Measurements from ENCODE around the gene XPR1. TPM values are rescaled to one million over a fixed set of nuclear protein-coding genes. Genes with fewer than 3 reads are reported as not detected.

The XPR1 gene
- total and polyA plus RNA-seq, 2 donors (not counting 1 experiment from before 2014, with no cell fraction given), result 2.8 to 22.3 TPM

DNA sequence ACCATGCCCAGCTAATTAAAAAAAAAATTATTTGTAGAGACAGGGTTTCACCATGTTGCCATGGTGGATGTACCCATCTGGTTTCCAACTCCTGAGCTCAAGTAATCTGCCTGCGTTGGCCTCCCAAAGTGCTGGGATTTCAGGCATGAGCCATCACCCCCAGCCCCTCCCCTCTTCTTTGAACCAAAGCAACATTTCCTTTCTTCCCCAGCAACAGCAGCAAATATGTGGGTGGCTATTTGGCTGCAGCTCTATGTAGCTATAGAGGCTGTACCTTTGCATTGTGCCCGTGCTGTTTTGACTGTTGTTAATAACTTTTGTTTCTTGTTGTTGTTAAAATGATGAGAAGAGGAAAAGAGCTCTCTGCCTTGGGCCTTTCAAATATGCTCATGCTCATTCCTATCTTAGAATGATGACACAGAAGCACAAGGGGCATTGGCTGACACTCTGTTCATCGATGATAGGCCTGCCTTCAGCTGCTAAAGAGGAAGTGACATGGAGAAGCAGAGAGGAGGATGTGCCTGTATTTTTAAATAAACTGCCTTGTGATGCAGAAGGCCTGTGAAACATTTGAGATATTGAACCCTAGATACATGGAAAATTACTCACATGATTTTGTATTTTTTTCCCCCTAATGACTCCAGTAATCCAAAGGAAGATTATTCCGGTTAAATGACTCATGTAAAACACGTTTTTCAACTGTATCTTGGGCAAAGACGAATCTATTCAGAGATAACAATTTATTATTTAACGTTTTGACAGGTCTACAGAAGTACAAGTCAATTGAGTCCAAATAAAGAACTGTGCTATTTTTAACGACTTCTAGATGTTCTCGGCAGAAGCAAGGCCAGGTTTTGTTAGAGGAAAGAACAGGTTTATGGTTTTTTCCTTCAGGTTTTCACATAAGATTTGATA is 20.5 kb upstream of the XPR1 start:
- no peak overlapping the region for H3K4me3 ChIP-seq (ENCODE audit: control extremely low read depth in 1 of 5, extremely low read depth in 1 of 5, insufficient read depth in 1 of 5, low read depth in 2 of 5, low read length in 4 of 5)
- no peaks in the 10 kb centered on the region for H3K27me3 ChIP-seq (replicated peaks in 1 of 4; ENCODE audit: control extremely low read depth in 1 of 4, control insufficient read depth in 3 of 4, insufficient read depth in 4 of 4, low read length in 3 of 4)
- 80% methylated on average over 1 of the region's 9 CpGs for WGBS (ENCODE audit: insufficient coverage)
- H3K79me2 ChIP-seq (ENCODE audit: control insufficient read depth, insufficient read depth, low read length), result no peaks in the 10 kb centered on the region
- peak overlapping the region; percentile 1 for H3K27ac Mint-ChIP-seq
- H2AFZ ChIP-seq (ENCODE audit: insufficient read depth, low read depth, low read length, poor library complexity, severe bottlenecking), result peak overlapping the region; percentile 76
- CTCF ChIA-PET, result no interaction called here
- ATAC-seq (ENCODE audit: low read depth) (peak; percentile 41), DNase-seq (peak; percentile 29)
- no peak for TF ChIP-seq EZH2 (IDR thresholded peaks at IDR 0.05; ENCODE audit: borderline replicate concordance, insufficient read depth, low read depth, low read length, poor library complexity, severe bottlenecking)
- TF ChIP-seq, protein P1, sequence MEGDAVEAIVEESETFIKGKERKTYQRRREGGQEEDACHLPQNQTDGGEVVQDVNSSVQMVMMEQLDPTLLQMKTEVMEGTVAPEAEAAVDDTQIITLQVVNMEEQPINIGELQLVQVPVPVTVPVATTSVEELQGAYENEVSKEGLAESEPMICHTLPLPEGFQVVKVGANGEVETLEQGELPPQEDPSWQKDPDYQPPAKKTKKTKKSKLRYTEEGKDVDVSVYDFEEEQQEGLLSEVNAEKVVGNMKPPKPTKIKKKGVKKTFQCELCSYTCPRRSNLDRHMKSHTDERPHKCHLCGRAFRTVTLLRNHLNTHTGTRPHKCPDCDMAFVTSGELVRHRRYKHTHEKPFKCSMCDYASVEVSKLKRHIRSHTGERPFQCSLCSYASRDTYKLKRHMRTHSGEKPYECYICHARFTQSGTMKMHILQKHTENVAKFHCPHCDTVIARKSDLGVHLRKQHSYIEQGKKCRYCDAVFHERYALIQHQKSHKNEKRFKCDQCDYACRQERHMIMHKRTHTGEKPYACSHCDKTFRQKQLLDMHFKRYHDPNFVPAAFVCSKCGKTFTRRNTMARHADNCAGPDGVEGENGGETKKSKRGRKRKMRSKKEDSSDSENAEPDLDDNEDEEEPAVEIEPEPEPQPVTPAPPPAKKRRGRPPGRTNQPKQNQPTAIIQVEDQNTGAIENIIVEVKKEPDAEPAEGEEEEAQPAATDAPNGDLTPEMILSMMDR (IDR thresholded peaks at IDR 0.05), result no peak
- H3K4me3 Mint-ChIP-seq, result no peak overlapping the region
- H3K27ac ChIP-seq (ENCODE audit: low read length in 2 of 2), result peak overlapping the region in 1 of 2 donors; percentile 35
- intact Hi-C loops (cut with micrococcal nuclease), result no loop called here
- H3K9ac ChIP-seq (ENCODE audit: low read length), result peak overlapping the region; percentile 15
- H3K27me3 Mint-ChIP-seq, result no peaks in the 10 kb centered on the region
- H3K9me3 ChIP-seq (ENCODE audit: control extremely low read depth in 1 of 3, control insufficient read depth in 2 of 3, insufficient read depth in 1 of 3, low read length in 2 of 3), result no peaks in the 10 kb centered on the region
- POLR2A ChIA-PET, result no interaction called here
- no peak overlapping the region for H3K4me2 ChIP-seq (replicated peaks; ENCODE audit: low read depth, low read length, poor library complexity, severe bottlenecking)
- no peaks in the 10 kb centered on the region for H3K36me3 ChIP-seq (replicated peaks in 1 of 2; ENCODE audit: control extremely low read depth in 1 of 2, control insufficient read depth in 1 of 2, extremely low read depth in 1 of 2, insufficient read depth in 2 of 2, low read length in 1 of 2)
- H3K4me1 ChIP-seq (ENCODE audit: control insufficient read depth in 2 of 2, insufficient read depth in 2 of 2, low read length in 2 of 2), result peaks cover 0 to 6% of the 10 kb centered on the region in 2 donors
- H3K4me1 Mint-ChIP-seq, result peaks cover 9% of the 10 kb centered on the region
- H3K9me3 Mint-ChIP-seq (ENCODE audit: insufficient read depth), result no peaks in the 10 kb centered on the region
- no peaks in the 10 kb centered on the region for H4K20me1 ChIP-seq (ENCODE audit: control insufficient read depth, insufficient read depth, low read length, poor library complexity, severe bottlenecking)

DNA sequence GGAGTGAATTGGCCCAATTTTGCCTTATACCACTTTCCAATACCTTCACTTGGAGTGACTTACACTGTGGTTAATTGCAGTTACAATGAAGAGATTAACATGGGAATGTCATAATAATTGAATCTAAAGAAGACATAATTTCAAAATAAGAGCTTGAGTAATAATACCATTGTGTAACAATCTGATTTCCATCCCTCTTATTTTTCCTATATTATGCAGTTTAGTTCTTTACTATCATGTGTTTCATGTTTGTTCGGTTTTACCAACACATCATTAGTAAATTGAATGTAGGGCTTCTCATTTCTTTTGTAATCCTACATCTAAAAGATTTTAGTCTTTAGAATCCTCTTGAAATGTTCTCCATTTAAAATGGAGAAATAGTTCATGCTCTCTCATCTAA is 19.2 kb upstream of the XPR1 start:
- no peak overlapping the region for H3K4me3 Mint-ChIP-seq
- Histone ChIP-seq H4K20me1 (ENCODE audit: control insufficient read depth, insufficient read depth, low read length, poor library complexity, severe bottlenecking) (no peaks in the 10 kb centered on the region), H3K9me3 (ENCODE audit: control extremely low read depth in 1 of 3, control insufficient read depth in 2 of 3, insufficient read depth in 1 of 3, low read length in 2 of 3) (no peaks in the 10 kb centered on the region), H2AFZ (ENCODE audit: insufficient read depth, low read depth, low read length, poor library complexity, severe bottlenecking) (peak overlapping the region; percentile 76), H3K4me1 (ENCODE audit: control insufficient read depth in 2 of 2, insufficient read depth in 2 of 2, low read length in 2 of 2) (peaks cover 0 to 6% of the 10 kb centered on the region in 2 donors), H3K27ac (ENCODE audit: low read length in 2 of 2) (no peak overlapping the region), H3K36me3 (replicated peaks in 1 of 2; ENCODE audit: control extremely low read depth in 1 of 2, control insufficient read depth in 1 of 2, extremely low read depth in 1 of 2, insufficient read depth in 2 of 2, low read length in 1 of 2) (no peaks in the 10 kb centered on the region), H3K27me3 (replicated peaks in 1 of 4; ENCODE audit: control extremely low read depth in 1 of 4, control insufficient read depth in 3 of 4, insufficient read depth in 4 of 4, low read length in 3 of 4) (no peaks in the 10 kb centered on the region), H3K79me2 (ENCODE audit: control insufficient read depth, insufficient read depth, low read length) (no peaks in the 10 kb centered on the region), H3K9ac (ENCODE audit: low read length) (no peak overlapping the region), H3K4me3 (ENCODE audit: control extremely low read depth in 1 of 5, extremely low read depth in 1 of 5, insufficient read depth in 1 of 5, low read depth in 2 of 5, low read length in 4 of 5) (no peak overlapping the region), H3K4me2 (replicated peaks; ENCODE audit: low read depth, low read length, poor library complexity, severe bottlenecking) (no peak overlapping the region)
- H3K4me1 Mint-ChIP-seq, result peaks cover 9% of the 10 kb centered on the region
- H3K9me3 Mint-ChIP-seq (ENCODE audit: insufficient read depth), result no peaks in the 10 kb centered on the region
- WGBS (ENCODE audit: insufficient coverage), result no CpG with 5 or more reads among the region's 1 CpG
- ChIA-PET CTCF (interaction anchor here (0.6 kb wide), 1 partner anchor 101 kb away, joined by 4 read pairs; no protein-coding TSS in a partner anchor), POLR2A (no interaction called here)
- no peaks in the 10 kb centered on the region for H3K27me3 Mint-ChIP-seq
- ATAC-seq (ENCODE audit: low read depth) (no peak), DNase-seq (no peak)
- H3K27ac Mint-ChIP-seq, result no peak overlapping the region
- intact Hi-C loops (cut with micrococcal nuclease), result no loop called here
- TF ChIP-seq, protein P1 (IDR thresholded peaks at IDR 0.05), result no peak
- TF ChIP-seq EZH2 (IDR thresholded peaks at IDR 0.05; ENCODE audit: borderline replicate concordance, insufficient read depth, low read depth, low read length, poor library complexity, severe bottlenecking), result no peak

Data from B cell (primary cell).